H1 (cell line): ENCODE data around the gene SLC15A4. TPM values are rescaled to one million over a fixed set of nuclear protein-coding genes. Genes with fewer than 3 reads are reported as not detected.

Experiments used
- CTCF ChIA-PET: fragments of 300-600 bp; sonication (Branson Sonifier 250); formaldehyde crosslinking; loops from one replicate; lab custom pipeline; 2021; ENCODE audit not compliant: partially characterized antibody; lab: Charles Lee
- POLR2A ChIA-PET: fragments of 300-600 bp; sonication (Branson Sonifier 250); formaldehyde crosslinking; loops from one replicate; lab custom pipeline; 2021; ENCODE audit warnings: inconsistent platforms; ENCODE audit not compliant: partially characterized antibody; lab: Charles Lee
- DNase-seq, 2 experiments: peaks; one replicate each; pipeline versions ENCODE4 v3.0.0 to v3.0.0-alpha.2; 2010 to 2022; ENCODE audit warnings: low spot score in 2 of 2, low read depth in 1 of 2, mixed read lengths in 1 of 2
- FAIRE-seq: peaks from 2 replicates; lab custom pipeline; 2011; peaks lifted over from hg19 to GRCh38; lab: Jason Lieb, UNC
- H2AFZ ChIP-seq: 2 replicates; pipeline ENCODE4 v1.8.1; 2012; ENCODE audit warnings: low read length, inconsistent platforms
- H2AK5ac ChIP-seq: 2 replicates; pipeline ENCODE4 v1.6.1; 2013; ENCODE audit warnings: low read depth, low read length
- H2BK120ac ChIP-seq: replicated peaks from 2 replicates; pipeline ENCODE3; 2013; ENCODE audit warnings: low read depth, low read length, inconsistent platforms
- H2BK12ac ChIP-seq: 2 replicates; pipeline ENCODE4 v1.6.1; 2013; ENCODE audit warnings: low read depth, low read length
- H2BK15ac ChIP-seq: 2 replicates; pipeline ENCODE4 v1.6.1; 2013; ENCODE audit warnings: low read length
- H2BK20ac ChIP-seq: 2 replicates; pipeline ENCODE4 v1.6.1; 2013; ENCODE audit warnings: low read length
- H2BK5ac ChIP-seq: 2 replicates; pipeline ENCODE4 v1.6.1; 2013; ENCODE audit warnings: low read depth, low read length
- H3K14ac ChIP-seq: 2 replicates; pipeline ENCODE4 v1.6.1; 2013; ENCODE audit warnings: inconsistent platforms; ENCODE audit not compliant: insufficient read length
- H3K18ac ChIP-seq: 2 replicates; pipeline ENCODE4 v1.6.1; 2013; ENCODE audit warnings: low read length; ENCODE audit errors: extremely low read depth
- H3K23ac ChIP-seq: 2 replicates; pipeline ENCODE4 v1.6.1; 2013; ENCODE audit warnings: inconsistent platforms; ENCODE audit not compliant: insufficient read length
- H3K23me2 ChIP-seq: 2 replicates; pipeline ENCODE4 v1.6.1; 2013; ENCODE audit warnings: low read depth, low read length
- H3K27ac ChIP-seq: 2 replicates; pipeline ENCODE4 v1.6.1; 2011; ENCODE audit warnings: low read depth, low read length, inconsistent platforms
- H3K27me3 ChIP-seq, 4 experiments: replicated peaks in 1 of 4; 1 replicate in 1 of 4; 2 replicates in 3 of 4; pipeline versions ENCODE4 v1.6.1 to v1.8.1; 2011 to 2013; ENCODE audit warnings: low read length in 3 of 4, mild to moderate bottlenecking in 3 of 4, inconsistent platforms in 2 of 4, mixed read lengths in 2 of 4, moderate library complexity in 1 of 4; ENCODE audit not compliant: control insufficient read depth in 3 of 4, insufficient read depth in 3 of 4; ENCODE audit errors: extremely low read depth in 1 of 4
- H3K36me3 ChIP-seq, 4 experiments: 2 replicates each; pipeline versions ENCODE4 v1.6.1 to v1.8.1; 2011 to 2013; ENCODE audit warnings: mild to moderate bottlenecking in 4 of 4, low read length in 3 of 4, moderate library complexity in 2 of 4, control low read depth in 1 of 4, inconsistent platforms in 1 of 4; ENCODE audit not compliant: insufficient read depth in 4 of 4, control insufficient read depth in 2 of 4
- H3K4ac ChIP-seq: replicated peaks from 2 replicates; pipeline ENCODE3; 2013; ENCODE audit warnings: low read length, low read depth, mixed read lengths, inconsistent platforms; ENCODE audit not compliant: insufficient read length
- H3K4me1 ChIP-seq, 4 experiments: replicated peaks in 1 of 4; 1 replicate in 1 of 4; 2 replicates in 3 of 4; pipeline versions ENCODE4 v1.6.1 to v1.8.1; 2011 to 2013; ENCODE audit warnings: low read length in 3 of 4, inconsistent platforms in 2 of 4, mixed read lengths in 1 of 4; ENCODE audit not compliant: insufficient read depth in 4 of 4, control insufficient read depth in 3 of 4
- H3K4me2 ChIP-seq, 2 experiments: 2 replicates each; pipeline versions ENCODE4 v1.6.1 to v1.8.1; 2011 to 2013; ENCODE audit warnings: low read depth in 2 of 2, low read length in 2 of 2, control low read depth in 1 of 2, inconsistent platforms in 1 of 2, mild to moderate bottlenecking in 1 of 2; ENCODE audit not compliant: insufficient read depth in 1 of 2
- H3K4me3 ChIP-seq, 4 experiments: fragments of 200-600, 300-600 bp in 1 of 4; sonication (generic), shearing (Covaris generic), sonication (Bioruptor Twin) in 1 of 4; 2 replicates each; pipeline versions ENCODE4 v1.5.1 to v1.8.1; 2011 to 2016; ENCODE audit warnings: low read length in 4 of 4, low read depth in 3 of 4, control low read depth in 2 of 4, inconsistent platforms in 2 of 4, mild to moderate bottlenecking in 2 of 4, mixed read lengths in 1 of 4, moderate library complexity in 1 of 4; ENCODE audit not compliant: insufficient read depth in 2 of 4; ENCODE audit errors: extremely low read depth in 1 of 4
- H3K56ac ChIP-seq: replicated peaks from 2 replicates; pipeline ENCODE3; 2013; ENCODE audit warnings: low read depth, mild to moderate bottlenecking, mixed read lengths, low read length, inconsistent platforms; ENCODE audit not compliant: insufficient read length
- H3K79me1 ChIP-seq: 2 replicates; pipeline ENCODE4 v1.6.1; 2013; ENCODE audit warnings: low read depth, low read length, control low read depth
- H3K79me2 ChIP-seq, 2 experiments: 2 replicates each; pipeline versions ENCODE4 v1.6.1 to v1.8.1; 2012 to 2013; ENCODE audit warnings: low read length in 2 of 2, mild to moderate bottlenecking in 2 of 2, inconsistent platforms in 1 of 2; ENCODE audit not compliant: insufficient read depth in 2 of 2, control insufficient read depth in 1 of 2
- H3K9ac ChIP-seq, 4 experiments: replicated peaks in 1 of 4; 1 replicate in 1 of 4; 2 replicates in 3 of 4; pipeline versions ENCODE4 v1.6.1 to v1.8.1; 2011 to 2013; ENCODE audit warnings: low read depth in 3 of 4, low read length in 3 of 4, control low read depth in 2 of 4, mild to moderate bottlenecking in 2 of 4, moderate library complexity in 2 of 4, inconsistent platforms in 1 of 4; ENCODE audit errors: extremely low read depth in 1 of 4
- H3K9me3 ChIP-seq, 2 experiments: 2 replicates each; pipeline versions ENCODE4 v1.6.1 to v1.8.1; 2012 to 2013; ENCODE audit warnings: mild to moderate bottlenecking in 2 of 2, moderate library complexity in 2 of 2, control low read depth in 1 of 2, inconsistent platforms in 1 of 2, low read depth in 1 of 2, low read length in 1 of 2, mixed read lengths in 1 of 2; ENCODE audit not compliant: insufficient read depth in 2 of 2
- H4K20me1 ChIP-seq, 2 experiments: replicated peaks in 1 of 2; 2 replicates each; pipeline versions ENCODE3 to v1.8.1; 2011 to 2013; ENCODE audit warnings: inconsistent platforms in 2 of 2, low read length in 2 of 2, mild to moderate bottlenecking in 1 of 2; ENCODE audit not compliant: insufficient read depth in 2 of 2, control insufficient read depth in 1 of 2
- H4K5ac ChIP-seq: 2 replicates; pipeline ENCODE4 v1.6.1; 2013; ENCODE audit warnings: low read length, low read depth, mixed read lengths, inconsistent platforms; ENCODE audit not compliant: insufficient read length
- H4K8ac ChIP-seq: 2 replicates; pipeline ENCODE4 v1.8.0; 2013; ENCODE audit warnings: mild to moderate bottlenecking, moderate library complexity, low read length, inconsistent platforms; ENCODE audit not compliant: insufficient read depth; ENCODE audit errors: extremely low read depth
- H4K91ac ChIP-seq: replicated peaks from 2 replicates; pipeline ENCODE3; 2013; ENCODE audit warnings: low read length, mixed read lengths, inconsistent platforms; ENCODE audit not compliant: insufficient read length
- BCL11A ChIP-seq, 2 experiments: IDR thresholded peaks; one replicate each; pipeline ENCODE4 v1.6.1; 2011; ENCODE audit warnings: low read depth in 2 of 2, low read length in 2 of 2, mild to moderate bottlenecking in 2 of 2
- CBX5 ChIP-seq: fragments of 300-800, 300-1000 bp; sonication (generic); IDR thresholded peaks from 2 replicates; pipeline ENCODE4 v1.7.1; 2016; ENCODE audit warnings: antibody characterized with exemption, low read length, low read depth
- CHD1 ChIP-seq: IDR thresholded peaks from 2 replicates; pipeline ENCODE4 v1.6.1; 2012; ENCODE audit warnings: low read depth, low read length, improper control_type of control experiment
- CREB1 ChIP-seq: IDR thresholded peaks from 2 replicates; pipeline ENCODE4 v1.6.1; 2012; ENCODE audit warnings: inconsistent platforms
- CTBP2 ChIP-seq: IDR thresholded peaks from 2 replicates; pipeline ENCODE4 v1.7.0; 2011; ENCODE audit warnings: borderline replicate concordance, mild to moderate bottlenecking, moderate library complexity, mixed read lengths, low read length; ENCODE audit not compliant: insufficient read depth, insufficient read length
- HDAC2 ChIP-seq, 2 experiments: fragments of 300-600 bp in 1 of 2; sonication (generic) in 1 of 2; IDR thresholded peaks; 2 replicates each; pipeline ENCODE4 v1.6.1; 2011 to 2012; ENCODE audit warnings: low read depth in 2 of 2, low read length in 2 of 2, mild to moderate bottlenecking in 2 of 2, moderate library complexity in 2 of 2, borderline replicate concordance in 1 of 2, inconsistent platforms in 1 of 2
- KDM4A ChIP-seq: IDR thresholded peaks from one replicate; pipeline ENCODE4 v1.7.1; 2012; ENCODE audit warnings: low read depth, mild to moderate bottlenecking, moderate library complexity, low read length, inconsistent platforms; ENCODE audit not compliant: severe bottlenecking
- MAFK ChIP-seq: IDR thresholded peaks from 2 replicates; pipeline ENCODE4 v1.6.1; 2012; ENCODE audit warnings: low read depth, mild to moderate bottlenecking, improper control_type of control experiment, low read length
- NRF1 ChIP-seq: IDR thresholded peaks from 2 replicates; pipeline ENCODE4 v1.6.1; 2011; ENCODE audit warnings: mild to moderate bottlenecking, low read depth, low read length, improper control_type of control experiment
- POU5F1 ChIP-seq: IDR thresholded peaks from 2 replicates; pipeline ENCODE4 v1.6.1; 2011; ENCODE audit warnings: low read depth, mild to moderate bottlenecking, low read length, moderate library complexity
- RXRA ChIP-seq: IDR thresholded peaks from 2 replicates; pipeline ENCODE4 v1.6.1; 2011; ENCODE audit warnings: low read depth, mild to moderate bottlenecking, low read length, moderate library complexity; ENCODE audit not compliant: insufficient read depth
- SAP30 ChIP-seq: fragments of 300-600 bp; sonication (generic); IDR thresholded peaks from 2 replicates; pipeline ENCODE4 v1.7.1; 2012; ENCODE audit warnings: low read length, moderate library complexity, mild to moderate bottlenecking, inconsistent platforms; ENCODE audit not compliant: insufficient read depth, insufficient replicate concordance
- TAF7 ChIP-seq: optimal IDR thresholded peaks from 2 replicates; pipeline ENCODE3; 2011; ENCODE audit warnings: low read depth, mild to moderate bottlenecking, inconsistent platforms, low read length, moderate library complexity, borderline replicate concordance
- TCF12 ChIP-seq: IDR thresholded peaks from 2 replicates; pipeline ENCODE4 v1.6.1; 2011; ENCODE audit warnings: low read depth, mild to moderate bottlenecking, low read length
- WGBS, 2 experiments: shearing (Covaris generic) in 1 of 2; methylation state at CpG; one replicate each; pipeline versions ENCODE4 v1.1.6 to v1.1.7; 2013 to 2015; ENCODE audit warnings: low lambda C conversion rate in 2 of 2, mixed read lengths in 2 of 2, inconsistent platforms in 1 of 2, low coverage in 1 of 2, missing lambda C conversion rate in 1 of 2; ENCODE audit not compliant: insufficient replicate concordance in 2 of 2, insufficient coverage in 1 of 2, insufficient read length in 1 of 2; ENCODE audit errors: extremely low coverage in 1 of 2, missing lambda C conversion rate in 1 of 2; 5-methylcytosine and 5-hydroxymethylcytosine counted together
- polyA plus RNA-seq, 7 experiments: library from polyadenylated mRNA; depleted of rRNA in 3 of 7; stranded (reverse) in 5 of 7; unstranded in 2 of 7; fragments of >200 nt in 5 of 7; fragments of 200-250 nt in 2 of 7; gene quantifications; 1 replicate in 5 of 7; 2 replicates in 1 of 7; 4 replicates in 1 of 7; pipeline versions ENCODE4 v1.2.1 to v1.2.3, GENCODE V29; 2011 to 2013; ENCODE audit warnings: missing spikeins in 2 of 7, mixed read lengths in 2 of 7
- total RNA-seq: library from RNA; stranded (reverse); fragmentation: NEBNext Ultra II Directional; extraction: Animal tissue kit (Norgen Biotek cat#: 25700); gene quantifications from 2 replicates; pipeline ENCODE4 v1.2.1, GENCODE V29; 2021

SLC15A4 gene
- total and polyA plus RNA-seq, 2 of the 8 experiments (the other 6 are each of a cell fraction or from before 2014, with no cell fraction given): 22.7 to 26.6 TPM

DNA sequence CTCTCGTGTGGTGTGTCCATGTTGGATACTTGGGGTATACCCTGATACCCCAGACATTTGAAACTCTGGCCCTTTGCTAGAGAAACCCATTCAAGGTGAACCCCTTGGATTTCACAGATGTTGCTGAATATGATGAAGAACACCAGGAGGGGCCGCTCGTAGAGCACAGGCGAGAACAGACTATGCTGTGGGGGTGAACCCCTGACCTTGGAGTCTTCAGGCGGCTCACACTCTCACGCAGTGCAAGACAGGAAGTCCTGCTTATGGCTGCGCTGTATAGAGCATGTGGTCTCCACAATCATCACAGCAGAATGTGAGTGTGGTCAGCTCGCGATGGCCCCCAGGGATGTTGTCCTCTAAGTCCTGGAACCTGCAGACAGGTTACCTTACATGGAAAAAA is 60.4 kb downstream of the SLC15A4 start:
- Histone ChIP-seq H2BK20ac (no peak overlapping the region), H2BK5ac (no peak overlapping the region), H3K79me2 (no peaks in the 10 kb centered on the region), H2AK5ac (no peak overlapping the region), H3K27ac (no peak overlapping the region), H2BK120ac (no peak overlapping the region), H4K8ac (no peak overlapping the region), H3K9me3 (no peaks in the 10 kb centered on the region), H2BK15ac (no peak overlapping the region), H3K14ac (no peak overlapping the region), H3K4me3 (no peak overlapping the region), H4K91ac (no peak overlapping the region), H2AFZ (no peak overlapping the region), H3K79me1 (no peaks in the 10 kb centered on the region), H4K5ac (no peak overlapping the region), H3K4me1 (peaks cover 0 to 3% (median 1%) of the 10 kb centered on the region in 4 experiments; a peak in 5 of 7 replicates), H3K4ac (no peak overlapping the region), H3K36me3 (no peaks in the 10 kb centered on the region), H3K4me2 (no peak overlapping the region), H3K56ac (no peak overlapping the region), H2BK12ac (no peak overlapping the region), H3K23me2 (no peaks in the 10 kb centered on the region), H3K23ac (no peak overlapping the region), H3K18ac (no peak overlapping the region), H3K9ac (no peak overlapping the region), H4K20me1 (no peaks in the 10 kb centered on the region), H3K27me3 (peaks cover 0 to 4% (median 2%) of the 10 kb centered on the region in 4 experiments; a peak in 4 of 7 replicates)
- CTCF ChIA-PET: interaction anchor here (7.8 kb wide), 1 partner anchor 20 kb away, joined by 47 read pairs; no protein-coding TSS in a partner anchor
- 96% methylated on average over 9 of the region's 9 CpGs; no CpG with 5 or more reads in 1 of the 2 experiments for WGBS, 2 experiments
- POLR2A ChIA-PET: no interaction called here
- DNase-seq (no peak), FAIRE-seq (no peak)
- TF ChIP-seq TAF7 (no peak), NRF1 (no peak), CHD1 (no peak), POU5F1 (no peak), CREB1 (no peak), CTBP2 (no peak), CBX5 (no peak), KDM4A (no peak), RXRA (no peak), HDAC2 (IDR thresholded peaks at IDR 0.05; ENCODE audit: borderline replicate concordance in 1 of 2, low read depth in 2 of 2, low read length in 2 of 2) (no peak), SAP30 (no peak), BCL11A (IDR thresholded peaks at IDR 0.05; ENCODE audit: low read depth in 2 of 2, low read length in 2 of 2) (no peak), TCF12 (no peak), MAFK (no peak)
